ENCODE results near the gene WDR33.
"Not testable (repeated sequence)": the region's sequence is repeated elsewhere in the genome, so short reads cannot be mapped to it uniquely, and the experiment has no call there.

WDR33 gene

GRCh38 chr2:127762441-127762840 lies 48.5 kb downstream of the WDR33 start:
- no peak for DNase-seq

GRCh38 chr2:127759931-127760330 lies 51.0 kb downstream of the WDR33 start:
- DNase-seq: no peak

DNA sequence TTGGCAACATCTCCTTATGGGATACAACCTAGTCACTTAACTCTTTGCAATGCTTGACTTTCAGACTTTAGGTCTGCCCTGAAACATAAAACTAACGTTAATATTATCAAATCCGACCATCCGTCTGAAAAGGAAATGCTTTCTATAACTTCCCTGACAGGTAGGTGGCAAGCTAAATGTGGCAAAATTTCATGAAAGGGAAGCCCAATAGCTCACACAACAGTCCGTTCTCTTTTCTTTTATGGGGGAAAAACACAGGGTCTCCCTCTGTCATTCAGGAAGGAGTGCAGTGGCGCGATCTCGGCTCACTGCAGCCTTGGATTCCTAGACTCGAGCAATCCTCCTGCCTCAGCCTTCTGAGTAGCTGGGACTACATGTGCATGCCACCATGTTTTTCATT lies 56.8 kb downstream of the WDR33 start:
- no peak for DNase-seq

- DNase-seq: no peak
Measured at GRCh38 chr2:127753374-127753773, 57.6 kb downstream of the WDR33 start.

- DNase-seq: not testable (repeated sequence)
Measured at GRCh38 chr2:127749537-127749936, 61.4 kb downstream of the WDR33 start.

DNA sequence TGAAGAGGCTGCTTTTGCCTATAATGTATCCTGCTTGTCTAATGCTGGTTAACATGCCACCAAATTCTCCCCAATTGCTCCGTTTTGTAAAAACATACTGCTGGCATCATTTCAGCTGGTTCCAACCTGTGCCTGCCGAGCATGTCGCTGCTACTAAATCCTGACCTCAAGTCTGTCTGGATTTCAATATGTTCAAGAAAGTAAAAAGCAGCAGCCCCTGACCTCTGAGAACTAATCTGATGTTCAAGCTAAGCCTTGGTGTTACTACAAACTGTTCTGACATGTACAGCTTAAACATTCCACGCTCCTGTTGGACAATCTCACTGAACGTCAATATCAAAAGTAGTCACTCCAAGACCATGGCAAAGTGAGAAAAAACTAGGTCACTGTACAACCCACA lies 63.4 kb downstream of the WDR33 start:
- DNase-seq: no peak

DNA sequence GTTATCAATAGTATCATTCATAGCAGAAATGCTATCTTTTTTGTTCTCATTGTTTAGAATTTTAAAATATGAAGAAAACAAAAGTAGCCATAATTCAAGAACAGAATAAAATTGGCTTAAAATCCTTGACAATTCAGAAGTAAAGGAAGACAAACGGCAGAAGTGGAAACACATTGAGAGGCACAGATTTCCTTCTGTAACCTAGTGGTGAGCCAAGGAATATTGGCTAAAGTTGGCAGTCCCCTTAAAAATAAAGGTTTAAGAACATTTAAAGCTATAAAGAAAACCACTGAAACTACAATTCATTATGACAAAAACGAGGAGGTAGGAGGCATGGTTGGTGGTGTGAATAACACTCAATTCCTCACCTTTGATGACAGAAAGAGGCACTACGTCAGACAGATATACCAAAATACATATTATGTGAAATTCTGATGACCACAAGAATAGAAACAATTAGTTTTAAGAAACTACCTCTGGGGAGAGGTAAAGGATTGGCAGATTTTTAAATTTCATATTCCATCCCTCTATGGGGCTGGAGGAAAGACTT lies 67.4 kb downstream of the WDR33 start:
- DNase-seq: no peak

- no peak for DNase-seq
Measured at GRCh38 chr2:127740665-127741288, 70.2 kb downstream of the WDR33 start.

GRCh38 chr2:127739800-127740199 lies 71.2 kb downstream of the WDR33 start:
- no peak for DNase-seq

DNA sequence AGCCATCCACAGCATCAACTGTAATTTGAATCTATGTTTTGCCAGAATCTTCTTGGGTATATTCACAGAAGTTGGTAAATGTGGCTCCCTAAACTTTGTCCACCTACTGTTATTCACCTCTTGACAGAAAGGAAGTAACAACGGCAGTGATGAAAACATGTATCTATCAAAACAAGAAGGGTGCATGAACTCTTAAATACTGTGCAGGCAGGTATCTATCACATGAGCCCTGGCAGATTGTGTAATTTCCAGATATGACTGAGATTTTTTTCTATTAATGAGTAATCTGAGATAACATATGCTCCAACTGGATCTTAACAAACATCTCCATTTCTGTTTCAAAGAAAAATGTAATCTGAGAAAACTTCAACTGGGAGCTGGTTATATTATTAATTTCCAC lies 73.1 kb downstream of the WDR33 start:
- DNase-seq: no peak

DNA sequence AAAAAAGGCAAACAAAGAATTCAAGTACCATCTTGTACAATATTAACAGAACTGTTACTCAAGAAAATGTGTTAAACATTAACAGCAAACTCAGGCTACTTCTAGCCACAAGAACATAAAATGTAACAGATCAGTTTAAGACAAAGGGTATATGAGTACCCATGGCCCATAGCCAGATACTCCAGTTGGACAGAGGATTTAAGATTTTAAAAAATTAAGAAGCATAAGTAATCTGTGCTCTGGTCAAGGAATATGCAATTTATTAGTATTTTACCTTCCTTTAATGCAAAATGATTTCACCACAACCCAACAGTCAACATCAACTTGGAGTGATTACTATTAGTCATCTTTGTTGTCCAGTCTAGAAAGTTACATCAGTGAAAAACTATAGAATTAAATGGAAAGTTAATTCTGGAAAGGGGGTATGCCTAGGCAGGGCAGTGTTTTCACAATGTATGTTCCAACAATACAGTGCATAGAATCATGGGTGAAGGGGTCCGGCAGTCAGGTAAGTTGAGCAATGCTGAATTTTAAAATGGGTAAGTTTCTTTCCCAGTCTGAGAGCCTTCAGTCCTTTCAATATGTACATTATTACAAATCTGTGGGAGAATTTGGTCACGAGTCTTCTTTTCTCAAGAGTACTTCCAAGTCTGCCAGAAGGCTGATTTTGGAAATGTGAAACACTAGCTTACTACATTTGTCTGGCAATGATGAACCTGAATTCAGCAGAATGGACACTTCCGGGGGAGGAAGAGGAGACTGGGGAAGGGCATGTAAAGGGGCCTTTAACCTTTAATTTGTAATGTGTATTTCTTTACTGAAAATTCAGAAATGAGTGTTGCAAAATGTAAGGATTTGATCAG lies 75.2 kb downstream of the WDR33 start:
- DNase-seq: no peak

GRCh38 chr2:127735044-127735443 lies 75.9 kb downstream of the WDR33 start:
- no peak for DNase-seq

DNA sequence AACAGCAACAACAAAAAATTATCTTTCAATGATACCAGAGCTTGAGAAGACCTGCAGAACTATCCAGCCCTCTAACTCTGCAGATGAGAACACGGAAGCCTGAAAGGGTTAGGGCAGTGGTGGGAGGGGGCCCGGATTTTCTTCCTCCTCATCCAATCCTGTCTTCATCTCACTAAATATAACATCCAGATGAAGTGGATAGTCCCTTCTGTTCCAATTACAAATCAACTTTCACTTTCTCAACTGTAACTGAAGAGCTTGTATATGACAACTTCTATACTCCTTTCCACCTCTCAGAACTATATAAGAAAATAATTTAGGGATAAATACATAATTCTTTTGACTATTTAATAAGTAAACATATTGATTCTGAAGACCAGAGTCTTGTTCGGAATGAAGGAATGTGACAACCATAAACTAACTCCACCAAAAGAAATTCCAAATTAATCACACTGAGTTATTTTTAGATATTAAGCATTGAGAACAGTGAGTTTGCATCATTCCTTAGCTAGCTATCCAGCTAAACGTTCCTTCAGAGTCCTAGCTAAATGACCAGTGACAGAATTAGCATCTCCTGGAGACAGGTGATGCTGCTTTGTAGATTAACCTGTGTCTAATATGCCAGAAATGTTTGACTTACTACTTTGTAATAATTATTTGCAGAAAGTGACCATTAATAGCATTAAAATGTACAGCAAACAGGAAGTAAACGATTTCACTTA lies 77.0 kb downstream of the WDR33 start:
- no peak for DNase-seq

DNA sequence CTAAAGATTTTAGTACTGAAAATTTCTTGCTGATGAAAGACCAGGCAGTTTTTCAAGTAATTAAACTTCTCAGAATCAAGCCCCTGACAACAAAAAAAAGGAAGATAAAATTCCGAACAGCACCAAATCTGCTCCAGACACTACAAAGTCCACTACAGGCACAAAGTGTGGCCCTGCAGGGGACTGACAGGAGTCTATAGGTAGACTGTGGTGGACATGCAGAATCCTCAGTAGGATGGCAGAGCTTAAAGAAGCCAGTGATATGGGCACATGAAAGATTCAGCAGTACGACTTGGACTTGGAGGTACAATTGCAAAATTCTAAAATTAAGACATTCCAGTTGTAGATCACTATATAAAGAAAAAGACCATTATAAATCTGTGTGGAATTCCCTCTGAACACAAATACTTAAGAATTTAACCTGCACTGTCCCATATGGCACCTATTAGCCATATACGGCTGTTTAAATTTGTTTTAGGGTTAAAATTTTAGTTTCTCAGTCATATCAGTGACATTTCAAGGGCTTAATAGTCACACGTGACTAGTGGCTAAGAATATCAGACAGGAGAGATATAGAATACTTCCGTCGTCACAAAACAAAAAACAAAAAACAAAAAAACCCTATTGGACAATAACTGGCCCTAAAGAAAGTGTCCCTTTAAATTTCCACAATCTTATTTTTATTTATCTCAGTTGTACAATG lies 77.7 kb downstream of the WDR33 start:
- DNase-seq: no peak

DNA sequence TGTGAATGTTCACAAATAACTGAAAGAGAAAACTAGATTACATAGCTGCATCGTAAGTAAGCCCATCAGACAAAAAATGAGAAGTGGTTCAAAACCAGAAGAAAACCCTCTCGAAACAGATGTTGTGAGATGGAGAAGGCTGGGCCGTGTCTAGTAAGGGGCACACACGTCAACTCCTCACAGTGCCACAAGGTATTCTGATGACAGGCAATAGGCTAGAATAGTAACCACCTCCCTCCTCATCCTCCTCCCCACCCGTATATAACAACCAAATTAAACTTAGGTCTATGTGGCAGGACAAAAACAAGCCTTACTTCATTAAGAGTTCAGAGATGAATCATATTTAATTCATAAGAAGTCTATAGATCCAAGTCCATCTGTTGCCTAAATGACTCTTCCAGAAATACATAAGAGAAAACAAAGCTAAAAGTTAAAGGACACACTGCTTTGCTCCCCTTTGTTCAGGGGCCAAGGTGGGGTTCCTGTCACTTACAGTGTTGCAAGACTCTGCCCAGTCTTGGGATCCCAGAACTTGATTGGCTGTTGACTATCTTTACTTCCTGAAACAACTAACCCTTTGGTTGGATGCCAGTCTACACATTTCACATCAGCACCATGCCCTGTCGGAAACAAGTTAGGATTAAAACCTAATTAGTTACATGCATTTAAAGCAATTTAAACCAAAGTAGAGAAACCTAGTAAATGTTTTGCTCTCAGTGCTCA lies 84.7 kb downstream of the WDR33 start:
- no peak for DNase-seq

DNA sequence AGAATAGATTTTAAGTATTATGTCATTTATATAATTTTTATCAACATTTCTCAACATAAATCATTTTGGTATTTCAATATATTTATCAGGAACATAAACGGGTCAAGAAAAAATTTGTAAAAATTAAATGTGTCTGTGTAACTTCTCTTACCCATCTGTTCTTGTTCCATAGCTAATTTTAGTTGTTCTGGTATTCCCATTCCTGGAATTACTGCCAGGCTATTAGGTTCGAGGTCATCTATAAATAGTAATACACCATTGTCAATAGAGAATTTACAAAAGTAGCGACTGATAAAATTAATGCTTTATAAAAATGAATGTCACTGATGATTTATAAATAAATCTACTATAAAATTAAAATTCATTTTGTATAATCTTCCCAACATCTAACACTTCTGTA lies 88.2 kb downstream of the WDR33 start:
- DNase-seq: no peak

DNA sequence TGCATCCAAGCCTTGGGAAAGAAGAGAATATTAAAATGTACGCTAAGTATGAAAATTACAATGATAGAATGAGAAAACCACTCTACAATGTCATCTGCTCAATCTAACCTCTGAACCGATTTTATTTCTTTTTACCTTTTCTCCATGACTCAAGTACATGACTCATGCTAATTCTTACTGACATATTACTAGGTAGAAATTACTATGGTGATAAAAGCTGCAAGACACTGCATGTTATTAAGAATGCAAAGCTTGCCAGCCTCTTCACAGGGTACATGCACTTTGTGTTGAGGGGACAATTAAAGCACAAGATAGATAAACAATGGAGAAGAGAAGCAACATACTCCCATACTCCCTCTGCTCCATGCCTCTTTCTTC lies 89.0 kb downstream of the WDR33 start:
- no peak for DNase-seq

DNA sequence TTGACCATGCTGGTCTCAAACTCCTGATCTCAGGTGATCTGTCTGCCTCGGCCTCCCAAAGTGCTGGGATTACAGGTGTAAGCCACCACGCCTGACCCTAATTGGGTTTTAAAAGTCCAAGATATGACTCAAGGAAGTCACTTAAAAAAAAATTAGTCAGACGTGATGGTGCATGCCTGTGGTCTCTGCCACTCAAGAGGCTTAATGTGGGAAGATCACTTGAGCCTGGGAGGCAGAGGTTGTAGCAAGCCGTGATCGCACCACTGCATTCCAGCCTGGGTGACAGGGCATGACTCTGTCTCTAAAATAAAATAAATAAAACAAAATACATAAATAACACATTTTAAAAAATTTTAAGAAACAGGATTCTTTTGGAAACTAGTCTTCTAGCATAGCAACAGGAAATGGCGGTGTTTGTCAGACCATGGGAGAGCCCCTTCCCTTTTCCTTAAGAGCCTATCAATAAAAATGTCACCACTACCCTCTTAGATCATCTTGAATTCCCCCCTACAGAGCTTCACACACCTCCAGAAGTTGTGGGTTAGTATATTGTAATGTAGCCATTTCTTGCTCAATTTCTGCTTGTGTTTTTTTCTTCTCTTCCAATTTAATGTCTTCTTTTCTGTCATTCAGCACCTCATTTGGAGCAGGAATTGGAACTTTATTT lies 89.5 kb downstream of the WDR33 start:
- no peak for DNase-seq

DNA sequence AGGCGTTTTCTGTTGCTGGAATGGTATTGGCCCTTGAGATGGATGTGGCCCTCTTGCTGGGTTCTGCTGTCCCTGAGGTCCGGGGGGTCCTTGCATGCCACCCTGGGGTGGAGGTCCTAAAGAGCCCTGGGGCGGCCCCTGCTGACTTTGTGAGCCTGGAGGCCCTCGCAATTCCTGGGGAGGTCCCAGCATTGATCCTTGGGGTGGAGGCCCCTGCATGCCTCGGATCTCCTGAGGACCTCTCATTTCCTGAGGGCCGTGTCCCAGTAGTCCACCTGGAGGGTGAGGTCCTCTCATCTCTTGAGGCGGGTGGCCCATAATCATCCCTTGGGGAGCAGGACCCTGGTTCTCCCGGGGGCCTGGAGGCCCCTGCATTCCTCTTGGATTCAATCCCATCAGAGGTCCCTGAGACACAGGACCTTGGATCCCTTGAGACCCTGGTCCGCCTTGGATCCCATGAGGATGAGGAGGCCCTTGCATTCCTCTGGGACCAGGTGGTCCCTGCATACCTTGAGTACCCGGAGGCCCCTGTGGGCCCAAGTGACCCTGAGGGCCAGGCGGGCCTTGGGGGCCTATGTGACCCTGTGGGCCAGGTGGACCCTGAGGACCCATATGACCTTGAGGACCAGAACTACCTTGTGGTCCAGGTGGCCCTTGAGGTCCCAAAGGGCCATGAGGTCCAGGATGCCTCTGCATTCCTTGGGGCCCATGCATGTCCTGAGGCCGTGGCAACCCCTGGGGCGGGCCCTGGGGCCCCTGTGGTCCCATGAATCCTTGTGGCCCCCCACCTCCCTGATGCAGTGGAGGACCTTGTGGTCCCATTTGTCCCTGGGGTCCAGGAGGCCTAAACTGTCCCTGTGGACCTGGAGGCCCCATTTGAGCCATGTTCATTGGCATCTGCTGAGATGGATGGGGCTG lies 91.4 kb downstream of the WDR33 start:
- DNase-seq: no peak

GRCh38 chr2:127718271-127718670 lies 92.7 kb downstream of the WDR33 start:
- no peak for DNase-seq
